Myocyte (in vitro differentiated cells): ENCODE data around the gene C11orf65. TPM values are rescaled to one million over a fixed set of nuclear protein-coding genes. Genes with fewer than 3 reads are reported as not detected.

Experiments
- DNase-seq: peaks from one replicate; pipeline ENCODE4 v3.0.0-alpha.2; 2012; ENCODE audit warnings: low read depth
- total RNA-seq: library from RNA; depleted of rRNA; stranded (reverse); fragments of >200 nt; gene quantifications from 2 replicates; pipeline ENCODE4 v1.2.3, GENCODE V29; 2014

Gene C11orf65
- total RNA-seq, 1 donor from 2014 or later = 0.86 TPM

DNA sequence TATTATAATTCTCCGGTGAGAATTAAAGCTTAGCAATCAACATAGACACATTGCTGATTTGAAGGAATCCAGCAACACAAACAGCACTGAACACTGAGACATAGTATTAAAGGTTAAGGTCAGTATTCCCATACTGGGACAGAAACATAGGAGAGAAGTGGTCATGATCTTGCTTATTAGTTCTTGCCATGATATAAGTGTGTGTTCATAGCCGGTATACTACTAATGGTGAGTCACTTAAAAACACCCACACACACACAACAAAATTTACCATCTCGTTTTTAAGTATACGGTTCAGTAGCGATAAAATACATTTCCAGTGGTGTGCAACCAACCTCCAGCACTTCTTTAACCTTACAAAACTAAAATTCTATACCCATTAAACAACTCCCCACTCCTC lies 96.3 kb downstream of the C11orf65 start:
- no peak for DNase-seq

GRCh38 chr11:108370315-108370714 lies 97.0 kb downstream of the C11orf65 start:
- no peak for DNase-seq

- DNase-seq = no peak
Observed at GRCh38 chr11:108369064-108369463, 98.3 kb downstream of the C11orf65 start.

- DNase-seq = no peak
Observed at GRCh38 chr11:108368134-108368533, 99.2 kb downstream of the C11orf65 start.

GRCh38 chr11:108364159-108364558 lies 103.2 kb downstream of the C11orf65 start:
- no peak for DNase-seq

GRCh38 chr11:108351468-108351867 lies 115.9 kb downstream of the C11orf65 start:
- DNase-seq = no peak

- no peak for DNase-seq
Observed at GRCh38 chr11:108346451-108346850, 120.9 kb downstream of the C11orf65 start.

DNA sequence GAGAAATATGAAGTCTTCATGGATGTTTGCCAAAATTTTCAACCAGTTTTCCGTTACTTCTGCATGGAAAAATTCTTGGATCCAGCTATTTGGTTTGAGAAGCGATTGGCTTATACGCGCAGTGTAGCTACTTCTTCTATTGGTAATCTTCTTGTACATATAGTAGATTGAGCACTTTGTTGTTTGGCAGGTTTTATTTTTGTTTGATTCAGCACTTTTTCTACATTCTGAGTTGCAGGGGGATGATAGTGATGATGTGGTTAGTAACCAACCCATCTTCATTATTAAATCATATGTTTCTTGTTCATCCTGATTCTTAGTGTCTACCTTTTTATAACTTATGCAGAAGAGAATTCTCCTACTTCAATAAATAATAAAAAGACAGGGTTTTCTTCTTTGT lies 121.6 kb downstream of the C11orf65 start:
- DNase-seq = no peak

- DNase-seq = no peak
Observed at GRCh38 chr11:108343714-108344113, 123.6 kb downstream of the C11orf65 start.

DNA sequence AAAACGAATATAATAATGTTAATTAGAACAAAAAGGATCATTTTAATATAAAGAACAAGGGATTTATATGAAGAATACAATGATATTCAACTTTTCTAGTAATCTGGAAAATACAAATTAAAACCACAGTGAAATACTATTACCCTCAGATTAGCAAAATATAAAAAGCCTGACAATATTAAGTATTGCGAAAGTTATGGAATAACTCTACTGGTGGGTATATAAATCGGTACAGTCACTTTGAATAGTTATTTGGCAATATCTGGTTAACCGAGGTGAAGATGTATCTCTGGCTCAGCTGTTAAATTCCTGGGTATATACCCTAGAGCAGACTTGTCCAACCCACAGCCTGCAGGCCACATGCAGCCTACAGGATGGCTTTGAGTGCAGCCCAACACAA lies 125.7 kb downstream of the C11orf65 start:
- DNase-seq = no peak

- no peak for DNase-seq
Observed at GRCh38 chr11:108340973-108341372, 126.4 kb downstream of the C11orf65 start.

- no peak for DNase-seq
Observed at GRCh38 chr11:108338750-108339149, 128.6 kb downstream of the C11orf65 start.

- DNase-seq = no peak
Observed at GRCh38 chr11:108333403-108333899, 133.9 kb downstream of the C11orf65 start.

Other genes with a start within 250 kb of the C11orf65 start
- 10.2 and 12.3 TPM in 2 replicates for gene NPAT, start 244.9 kb downstream of the C11orf65 start, total RNA-seq
- 52.7 and 54.1 TPM in 2 replicates for gene ATM, start 244.5 kb downstream of the C11orf65 start, total RNA-seq
- gene POGLUT3, start 30.9 kb upstream of the C11orf65 start, total RNA-seq = 22.1 and 22.3 TPM in 2 replicates
- 1.3 and 1.5 TPM in 2 replicates for gene EXPH5, start 126.2 kb upstream of the C11orf65 start, total RNA-seq
- gene DDX10, start 197.5 kb upstream of the C11orf65 start, total RNA-seq = 22.9 and 23.4 TPM in 2 replicates